MM.1S (cell line): ENCODE measurements around the gene AKIRIN1.
"Not testable (repeated sequence)": the region's sequence is repeated elsewhere in the genome, so short reads cannot be mapped to it uniquely, and the experiment has no call there.

ENCODE experiments used
- DNase-seq: peaks from one replicate; pipeline ENCODE4 v3.0.0-alpha.2; 2015
- H2AFZ ChIP-seq: fragments of 300-600 bp; sonication (generic); 2 replicates; pipeline ENCODE4 v1.6.0; 2016; ENCODE audit warnings: antibody characterized with exemption, low read length
- H3F3A ChIP-seq: fragments of 300-600 bp; sonication (generic); 2 replicates; pipeline ENCODE4 v1.6.1; 2016; ENCODE audit warnings: mild to moderate bottlenecking, antibody characterized with exemption, low read length, moderate library complexity, mixed read lengths; ENCODE audit not compliant: insufficient read depth
- H3K27ac ChIP-seq: fragments of 300-600 bp; sonication (generic); 2 replicates; pipeline ENCODE4 v1.5.1; 2016; ENCODE audit warnings: mild to moderate bottlenecking, low read length
- H3K27me3 ChIP-seq: fragments of 300-600 bp; sonication (generic); replicated peaks from 2 replicates; pipeline ENCODE4 v1.6.0; 2016; ENCODE audit warnings: low read length; ENCODE audit not compliant: insufficient read depth
- H3K36me3 ChIP-seq: fragments of 300-600 bp; sonication (generic); replicated peaks from 2 replicates; pipeline ENCODE4 v1.6.1; 2016; ENCODE audit warnings: mild to moderate bottlenecking, low read length, mixed read lengths; ENCODE audit not compliant: insufficient read depth
- H3K4me1 ChIP-seq: fragments of 300-600 bp; sonication (generic); 2 replicates; pipeline ENCODE4 v1.6.1; 2016; ENCODE audit warnings: low read length, mixed read lengths
- H3K4me2 ChIP-seq: fragments of 300-600 bp; sonication (generic); 2 replicates; pipeline ENCODE4 v1.6.0; 2016; ENCODE audit warnings: low read depth, low read length
- H3K4me3 ChIP-seq: fragments of 300-600 bp; sonication (generic); 2 replicates; pipeline ENCODE4 v1.5.1; 2016; ENCODE audit warnings: low read length, mixed read lengths
- H3K79me2 ChIP-seq: fragments of 300-600 bp; sonication (generic); 2 replicates; pipeline ENCODE4 v1.6.1; 2016; ENCODE audit warnings: mixed run types, low read length, mixed read lengths
- H3K9ac ChIP-seq: fragments of 300-600 bp; sonication (generic); 2 replicates; pipeline ENCODE4 v1.6.1; 2016; ENCODE audit warnings: low read length, mixed read lengths
- H3K9me2 ChIP-seq: fragments of 300-600 bp; sonication (generic); replicated peaks from 2 replicates; pipeline ENCODE4 v1.6.1; 2016; ENCODE audit warnings: mild to moderate bottlenecking, low read length, mixed read lengths; ENCODE audit not compliant: insufficient read depth
- H3K9me3 ChIP-seq: fragments of 300-600 bp; sonication (generic); replicated peaks from 2 replicates; pipeline ENCODE4 v1.6.1; 2016; ENCODE audit warnings: mild to moderate bottlenecking, low read length, mixed read lengths; ENCODE audit not compliant: insufficient read depth
- H4K20me1 ChIP-seq: fragments of 300-600 bp; sonication (generic); 2 replicates; pipeline ENCODE4 v1.6.1; 2016; ENCODE audit warnings: mild to moderate bottlenecking, low read length, moderate library complexity, mixed read lengths; ENCODE audit not compliant: insufficient read depth
- EZH2 ChIP-seq: fragments of 300-600 bp; sonication (generic); optimal IDR thresholded peaks from 2 replicates; pipeline ENCODE3; 2017; ENCODE audit warnings: low read depth, mild to moderate bottlenecking, antibody characterized with exemption, low read length, mixed read lengths
- EZH2phosphoT487 ChIP-seq: fragments of 300-600 bp; sonication (generic); IDR thresholded peaks from 2 replicates; pipeline ENCODE4 v1.6.1; 2018; ENCODE audit warnings: antibody characterized with exemption, low read length
- TF ChIP-seq, protein P1 (sequence below): fragments of 300-600 bp; sonication (generic); IDR thresholded peaks from 2 replicates; pipeline ENCODE4 v1.5.1; 2016; ENCODE audit warnings: antibody characterized with exemption, low read length, mixed read lengths

The AKIRIN1 gene

DNA sequence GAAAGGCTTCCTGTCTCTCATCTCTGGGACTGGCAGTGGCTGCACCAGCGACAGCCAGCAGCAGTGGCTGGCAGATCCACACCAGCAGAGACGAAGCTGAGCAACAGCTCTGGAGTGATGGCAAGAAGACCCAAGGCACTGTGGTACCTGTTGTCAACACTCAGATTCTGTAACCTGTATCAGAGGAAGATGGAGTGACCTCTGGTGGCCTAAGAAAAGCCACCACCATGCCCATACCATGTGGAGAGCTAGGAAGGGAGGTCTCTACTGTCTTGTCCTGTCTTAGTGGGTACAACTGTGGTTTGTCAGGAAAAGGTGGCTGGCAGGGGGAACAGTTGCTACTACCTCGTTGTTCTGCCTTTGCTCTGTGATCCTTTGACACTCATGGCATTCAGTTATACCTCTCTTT lies 26.9 kb upstream of the AKIRIN1 start:
- Histone ChIP-seq H3F3A (no peaks in the 10 kb centered on the region), H3K4me1 (no peaks in the 10 kb centered on the region), H3K4me2 (no peak overlapping the region), H4K20me1 (no peaks in the 10 kb centered on the region), H3K9me2 (no peaks in the 10 kb centered on the region), H3K79me2 (no peaks in the 10 kb centered on the region), H3K9me3 (no peaks in the 10 kb centered on the region), H3K4me3 (no peak overlapping the region), H3K27me3 (no peaks in the 10 kb centered on the region), H2AFZ (0 out of 2 replicates have a peak overlapping the region, but pooled peaks have one; percentile 30), H3K9ac (no peak overlapping the region), H3K36me3 (no peaks in the 10 kb centered on the region), H3K27ac (no peak overlapping the region)
- DNase-seq = no peak
- TF ChIP-seq EZH2phosphoT487 = no peak
- TF ChIP-seq, protein P1, sequence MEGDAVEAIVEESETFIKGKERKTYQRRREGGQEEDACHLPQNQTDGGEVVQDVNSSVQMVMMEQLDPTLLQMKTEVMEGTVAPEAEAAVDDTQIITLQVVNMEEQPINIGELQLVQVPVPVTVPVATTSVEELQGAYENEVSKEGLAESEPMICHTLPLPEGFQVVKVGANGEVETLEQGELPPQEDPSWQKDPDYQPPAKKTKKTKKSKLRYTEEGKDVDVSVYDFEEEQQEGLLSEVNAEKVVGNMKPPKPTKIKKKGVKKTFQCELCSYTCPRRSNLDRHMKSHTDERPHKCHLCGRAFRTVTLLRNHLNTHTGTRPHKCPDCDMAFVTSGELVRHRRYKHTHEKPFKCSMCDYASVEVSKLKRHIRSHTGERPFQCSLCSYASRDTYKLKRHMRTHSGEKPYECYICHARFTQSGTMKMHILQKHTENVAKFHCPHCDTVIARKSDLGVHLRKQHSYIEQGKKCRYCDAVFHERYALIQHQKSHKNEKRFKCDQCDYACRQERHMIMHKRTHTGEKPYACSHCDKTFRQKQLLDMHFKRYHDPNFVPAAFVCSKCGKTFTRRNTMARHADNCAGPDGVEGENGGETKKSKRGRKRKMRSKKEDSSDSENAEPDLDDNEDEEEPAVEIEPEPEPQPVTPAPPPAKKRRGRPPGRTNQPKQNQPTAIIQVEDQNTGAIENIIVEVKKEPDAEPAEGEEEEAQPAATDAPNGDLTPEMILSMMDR = peak; percentile 41
- TF ChIP-seq EZH2 = no peak

DNA sequence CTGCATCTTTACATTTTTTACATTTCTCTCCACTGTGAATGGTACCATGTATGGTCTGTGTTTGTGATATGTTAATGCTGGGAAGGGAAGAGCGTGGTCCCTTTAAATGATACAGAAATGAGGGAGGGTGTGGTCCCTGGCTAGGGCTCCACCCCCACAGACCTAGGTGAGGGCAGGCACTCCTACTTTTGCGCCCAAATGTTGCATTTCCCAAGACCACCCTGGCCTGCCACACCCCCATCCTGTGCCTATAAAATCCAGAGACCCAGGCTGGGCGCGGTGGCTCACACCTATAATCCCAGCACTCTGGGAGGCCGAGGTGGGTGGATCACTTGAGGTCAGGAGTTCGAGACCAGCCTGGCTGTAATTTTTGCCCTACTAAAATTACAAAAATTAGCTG lies 17.9 kb upstream of the AKIRIN1 start:
- H2AFZ ChIP-seq, H3K27me3 ChIP-seq, H4K20me1 ChIP-seq, H3F3A ChIP-seq, H3K79me2 ChIP-seq, H3K9me2 ChIP-seq, H3K36me3 ChIP-seq, H3K27ac ChIP-seq, H3K4me3 ChIP-seq, H3K4me1 ChIP-seq, H3K9ac ChIP-seq, DNase-seq, H3K4me2 ChIP-seq, H3K9me3 ChIP-seq: not testable (repeated sequence)

DNA sequence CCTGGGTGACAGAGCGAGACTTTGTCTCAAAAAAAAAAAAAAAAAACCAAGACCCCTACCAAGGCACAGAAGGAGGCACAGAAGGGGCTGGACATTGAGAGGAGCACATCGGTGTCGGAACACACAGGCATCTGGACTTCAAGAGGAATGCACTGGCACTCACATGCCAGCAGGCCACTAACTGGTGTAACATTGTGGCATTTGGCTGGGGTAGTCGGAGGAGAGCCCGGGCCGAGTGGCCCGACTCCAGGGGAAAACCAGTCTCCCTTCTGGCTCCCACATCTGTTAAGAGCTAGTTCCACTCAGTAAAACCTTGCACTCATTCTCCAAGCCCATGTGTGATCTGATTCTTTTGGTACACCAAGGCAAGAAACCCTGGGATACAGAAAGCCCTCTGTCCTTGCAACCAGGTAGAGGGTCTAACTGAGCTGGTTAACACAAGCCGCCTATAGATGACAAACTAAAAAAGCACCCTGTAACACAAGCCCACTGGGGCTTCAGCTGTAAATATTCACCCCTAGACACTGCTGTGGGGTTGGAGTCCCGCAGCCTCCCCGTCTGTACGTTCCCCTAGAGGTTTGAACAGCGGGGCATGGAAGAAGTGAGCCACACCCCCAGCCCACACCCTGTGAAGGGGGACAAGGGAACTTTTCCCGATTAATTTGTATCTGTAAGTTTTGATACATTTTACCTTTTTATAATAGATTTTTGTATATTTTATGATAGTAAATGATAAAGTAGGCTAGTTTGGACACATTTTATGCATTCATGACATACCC lies 17.2 kb upstream of the AKIRIN1 start:
- Histone ChIP-seq H3K79me2 (no peaks in the 10 kb centered on the region), H3K4me2 (no peak overlapping the region), H3K9me2 (no peaks in the 10 kb centered on the region), H3K4me3 (no peak overlapping the region), H3K4me1 (no peaks in the 10 kb centered on the region), H3K9me3 (no peaks in the 10 kb centered on the region), H4K20me1 (no peaks in the 10 kb centered on the region), H3K9ac (no peak overlapping the region), H2AFZ (no peak overlapping the region), H3F3A (no peaks in the 10 kb centered on the region), H3K27ac (no peak overlapping the region), H3K27me3 (no peaks in the 10 kb centered on the region), H3K36me3 (no peaks in the 10 kb centered on the region)
- no peak for DNase-seq
- no peak for TF ChIP-seq EZH2phosphoT487
- TF ChIP-seq, protein P1 = no peak
- no peak for TF ChIP-seq EZH2

DNA sequence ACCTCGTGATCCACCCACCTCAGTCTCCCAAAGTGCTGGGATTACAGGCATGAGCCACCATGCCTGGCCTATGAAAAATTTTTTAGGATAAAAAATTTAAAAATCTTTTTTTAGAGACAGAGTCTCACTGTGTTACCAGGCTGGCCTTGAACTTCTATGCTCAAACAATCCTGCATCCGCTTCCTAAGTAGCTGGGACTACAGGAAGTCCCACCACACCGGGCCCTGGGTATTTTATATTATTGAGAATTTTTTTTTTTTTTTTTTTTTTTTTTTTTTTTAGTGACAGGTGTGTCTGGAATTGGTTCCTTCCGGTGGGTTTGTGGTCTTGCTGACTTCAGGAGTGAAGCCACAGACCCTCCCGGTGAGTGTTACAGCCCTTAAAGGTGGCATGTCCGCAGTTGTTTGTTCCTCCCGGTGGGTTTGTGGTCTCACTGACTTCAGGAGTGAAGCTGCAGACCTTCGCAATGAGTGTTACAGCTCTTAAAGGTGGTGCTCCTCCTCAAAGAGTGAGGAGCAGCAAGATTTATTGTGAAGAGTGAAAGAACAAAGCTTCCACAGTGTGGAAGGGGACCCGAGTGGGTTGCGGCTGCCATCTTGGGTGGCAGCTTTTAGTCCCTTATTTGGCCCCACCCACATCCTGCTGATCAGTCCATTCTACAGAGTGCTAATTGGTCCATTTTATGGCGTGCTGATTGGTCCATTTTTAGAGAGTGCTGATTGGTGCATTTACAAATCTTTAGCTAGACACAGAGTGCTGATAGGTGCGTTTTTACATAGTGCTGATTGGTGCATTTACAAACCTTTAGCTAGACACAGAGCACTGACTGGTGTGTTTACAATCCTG lies 13.5 kb upstream of the AKIRIN1 start:
- H3K79me2 ChIP-seq, H3K4me3 ChIP-seq, H3F3A ChIP-seq, H3K4me1 ChIP-seq, H3K9ac ChIP-seq, H3K36me3 ChIP-seq, H3K27me3 ChIP-seq, H4K20me1 ChIP-seq, H3K9me2 ChIP-seq, H3K4me2 ChIP-seq, H2AFZ ChIP-seq, H3K9me3 ChIP-seq, H3K27ac ChIP-seq, DNase-seq: not testable (repeated sequence)

DNA sequence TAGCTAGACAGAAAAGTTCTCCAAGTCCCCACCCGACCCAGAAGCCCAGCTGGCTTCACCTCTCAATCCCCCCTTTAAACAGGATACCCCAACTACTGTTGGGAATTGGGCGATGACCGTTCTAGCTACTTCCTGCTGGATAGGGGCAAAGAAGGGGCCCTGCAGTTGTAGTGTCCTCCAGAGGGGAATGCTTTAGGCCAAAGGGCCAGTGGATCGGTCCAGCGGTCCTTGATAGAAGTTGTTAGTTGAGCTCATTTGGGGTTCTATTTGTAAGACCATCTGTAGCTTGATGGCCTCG lies 12.9 kb upstream of the AKIRIN1 start:
- H3K79me2 ChIP-seq, H3K27ac ChIP-seq, H3K4me3 ChIP-seq, H3K4me1 ChIP-seq, H4K20me1 ChIP-seq, H3K9me2 ChIP-seq, H3K27me3 ChIP-seq, H3K9ac ChIP-seq, H3K4me2 ChIP-seq, DNase-seq, H3K9me3 ChIP-seq, H2AFZ ChIP-seq, H3F3A ChIP-seq, H3K36me3 ChIP-seq: not testable (repeated sequence)

DNA sequence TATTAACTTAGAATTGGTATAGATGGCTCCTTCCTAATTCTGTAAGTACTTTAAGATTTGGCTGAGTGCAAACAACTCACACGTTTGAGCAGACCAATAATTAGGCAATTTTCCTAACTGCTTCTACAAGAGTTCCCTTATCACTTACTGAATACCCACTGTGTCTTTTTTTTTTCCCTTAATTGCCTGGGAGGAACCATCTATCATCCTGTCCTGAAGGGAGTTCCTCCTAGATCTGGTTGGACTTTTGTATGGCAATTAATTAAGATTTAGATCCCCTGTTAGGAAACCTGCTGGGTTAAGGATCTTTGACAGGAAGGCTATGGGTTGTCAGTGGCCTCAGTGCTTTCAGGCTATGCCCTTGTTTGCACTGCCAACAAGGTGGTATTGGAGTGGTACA lies 11.7 kb upstream of the AKIRIN1 start:
- H3K4me3 ChIP-seq, H3K27ac ChIP-seq, H3K9ac ChIP-seq, H3K4me1 ChIP-seq, H4K20me1 ChIP-seq, H3K36me3 ChIP-seq, H3K27me3 ChIP-seq, H3F3A ChIP-seq, H3K9me2 ChIP-seq, DNase-seq, H2AFZ ChIP-seq, H3K4me2 ChIP-seq, H3K79me2 ChIP-seq, H3K9me3 ChIP-seq: not testable (repeated sequence)
